ENCODE results near the gene ATOH8.

Gene ATOH8

DNA sequence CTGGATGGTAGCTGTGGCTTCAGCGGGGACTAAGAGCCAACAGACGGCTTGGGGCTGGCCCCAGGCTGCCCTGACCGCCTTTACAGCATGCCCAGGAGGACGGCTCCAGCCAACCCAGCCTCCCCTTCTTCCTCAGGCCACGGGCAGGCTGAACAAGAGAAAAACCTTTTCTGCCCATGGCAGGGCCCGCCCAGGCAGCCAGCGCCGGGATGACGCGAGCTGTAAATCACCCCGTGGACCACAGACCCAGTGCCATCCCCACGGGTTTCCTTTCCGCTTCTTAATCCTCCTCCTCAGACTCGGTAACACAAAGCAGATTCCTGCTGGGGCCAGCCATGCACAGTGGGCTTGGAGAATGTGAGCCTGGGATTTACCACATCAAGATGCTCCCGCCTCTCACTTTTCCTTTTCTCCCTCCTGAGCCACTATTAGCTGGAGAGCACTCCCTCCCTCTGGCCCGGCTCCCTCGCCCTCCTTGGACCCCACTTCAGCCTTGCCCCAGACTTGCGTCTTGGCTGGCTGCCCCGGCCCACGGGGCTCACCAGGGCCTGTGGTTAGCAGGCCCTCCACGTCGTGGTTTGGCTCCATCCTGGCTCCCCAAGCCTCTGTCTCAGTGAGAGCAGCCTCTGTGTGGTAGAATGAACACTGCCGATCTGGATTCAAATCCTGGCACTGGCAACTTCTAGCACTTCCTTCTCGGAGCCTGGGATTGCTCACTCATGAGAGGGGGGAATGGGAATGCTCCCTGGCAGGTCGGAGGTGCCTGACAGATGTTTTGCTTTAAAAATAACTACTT is 31.4 kb downstream of the ATOH8 start:
- no peak for DNase-seq (ENCODE audit: low read depth in 3 of 3, low spot score in 1 of 3)

DNA sequence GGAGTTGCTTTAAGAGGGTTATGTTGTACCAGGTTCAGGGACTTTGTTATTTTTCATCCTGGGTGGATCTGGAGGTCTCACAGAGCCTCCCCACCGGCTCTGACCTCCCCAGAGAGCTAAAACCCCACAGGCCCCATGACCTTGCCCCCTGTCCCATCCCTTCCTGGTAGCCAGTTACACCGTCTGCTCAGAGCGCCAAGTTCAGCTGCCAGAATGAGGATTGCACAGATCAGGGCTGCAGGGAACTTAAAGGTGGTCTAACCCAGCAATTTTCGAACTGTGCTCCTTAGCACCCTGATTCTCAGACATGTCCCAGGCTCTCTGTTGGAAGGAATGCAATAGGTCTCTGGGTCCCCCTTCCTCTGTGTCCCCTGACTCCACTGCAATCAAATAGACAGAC is 32.1 kb downstream of the ATOH8 start:
- DNase-seq (ENCODE audit: low read depth in 3 of 3, low spot score in 1 of 3), result no peak

DNA sequence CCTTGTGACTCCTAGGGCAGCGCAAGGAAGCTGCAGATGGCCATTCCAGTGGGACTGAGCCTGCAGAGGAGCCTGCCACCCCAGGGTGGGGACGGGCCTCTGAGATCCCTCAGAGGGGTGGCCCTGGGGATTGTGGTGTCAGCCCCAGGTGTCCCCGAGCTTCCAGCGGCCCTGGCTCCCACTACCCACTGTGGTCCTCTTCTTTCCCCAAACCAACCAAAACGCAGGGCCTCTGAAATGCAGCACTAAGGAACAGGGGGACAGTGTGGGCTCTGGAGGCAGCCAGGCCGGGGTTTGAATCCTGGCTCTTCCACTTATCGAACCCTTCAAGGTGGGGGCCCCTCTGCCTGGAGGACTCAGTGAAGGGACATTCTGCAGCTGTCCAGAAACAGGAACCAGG is 32.7 kb downstream of the ATOH8 start:
- no peak for DNase-seq (ENCODE audit: low read depth in 3 of 3, low spot score in 1 of 3)

DNA sequence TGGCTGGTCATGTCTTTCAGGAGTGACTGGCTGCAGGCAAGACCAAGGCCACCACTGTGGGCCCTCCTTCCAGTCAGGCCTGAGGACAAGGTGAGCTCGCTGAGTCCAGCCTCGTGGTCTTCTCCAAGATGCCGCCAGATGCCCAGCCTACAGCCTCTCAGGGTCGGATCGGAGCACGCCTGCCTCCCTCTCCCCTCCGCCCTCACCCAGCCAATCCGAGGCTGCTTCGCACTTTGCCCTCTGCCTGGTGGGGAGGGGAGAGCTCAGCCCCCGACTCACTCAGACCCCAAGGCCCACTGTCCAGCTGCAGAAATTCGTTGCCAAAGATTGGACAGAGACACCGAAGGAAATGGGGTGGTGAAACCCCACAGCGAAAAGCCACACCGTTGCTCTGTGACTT is 33.1 kb downstream of the ATOH8 start:
- no peak for DNase-seq (ENCODE audit: low read depth in 3 of 3, low spot score in 1 of 3)

DNA sequence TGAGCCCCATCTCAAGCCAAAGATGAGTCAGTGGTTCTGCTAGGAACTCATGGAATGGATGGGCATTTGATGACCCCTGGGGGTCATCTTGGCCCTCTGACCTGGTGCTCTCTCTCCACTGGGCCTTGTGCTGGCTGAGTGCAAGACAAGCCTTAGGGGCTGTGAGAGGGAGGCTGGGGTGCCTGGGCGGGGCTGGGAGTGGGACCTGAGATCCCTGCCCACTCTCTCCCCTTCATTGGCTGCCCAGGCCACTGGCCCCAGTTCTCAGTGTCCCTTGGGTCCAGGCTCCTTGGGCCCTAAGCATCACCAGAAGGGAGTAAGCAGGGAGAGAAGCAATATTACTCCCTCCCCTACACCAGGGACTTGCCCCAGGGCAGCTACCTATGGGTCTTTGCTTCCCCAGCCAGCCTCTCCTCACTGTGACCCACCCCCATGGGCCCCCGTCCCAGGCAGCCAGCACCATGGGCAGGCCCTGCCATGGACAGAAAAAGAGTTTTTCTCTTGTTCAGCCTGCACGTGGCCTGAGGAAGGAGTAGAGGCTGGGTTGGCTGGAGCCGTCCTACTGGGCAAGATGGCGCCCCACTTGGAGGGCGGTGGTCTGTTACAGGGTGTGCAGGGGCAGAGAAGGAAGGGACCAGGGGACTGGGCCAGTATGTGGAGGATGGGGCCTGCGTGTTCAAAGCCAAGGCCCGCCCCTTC is 33.6 kb downstream of the ATOH8 start:
- no peak for DNase-seq (ENCODE audit: low read depth in 3 of 3, low spot score in 1 of 3)

DNA sequence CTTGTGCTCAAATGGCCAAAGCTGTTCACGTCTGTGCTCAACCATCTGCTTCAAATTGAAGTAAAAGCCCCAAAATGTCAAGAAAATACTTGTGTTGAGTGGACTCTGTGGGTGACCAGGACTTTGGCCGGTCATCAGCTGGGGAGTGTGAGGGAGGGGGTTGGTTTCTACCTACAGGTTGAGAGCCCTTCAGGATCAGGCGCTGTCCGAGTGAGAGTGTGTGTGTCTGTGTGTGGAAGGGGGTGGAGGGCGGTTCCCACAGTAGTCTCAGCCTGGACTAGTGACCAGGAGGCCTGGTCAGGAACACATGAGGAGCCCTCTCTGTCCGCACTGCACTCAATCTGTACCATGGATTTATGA is 34.2 kb downstream of the ATOH8 start:
- DNase-seq (ENCODE audit: low read depth in 3 of 3, low spot score in 1 of 3), result no peak

DNA sequence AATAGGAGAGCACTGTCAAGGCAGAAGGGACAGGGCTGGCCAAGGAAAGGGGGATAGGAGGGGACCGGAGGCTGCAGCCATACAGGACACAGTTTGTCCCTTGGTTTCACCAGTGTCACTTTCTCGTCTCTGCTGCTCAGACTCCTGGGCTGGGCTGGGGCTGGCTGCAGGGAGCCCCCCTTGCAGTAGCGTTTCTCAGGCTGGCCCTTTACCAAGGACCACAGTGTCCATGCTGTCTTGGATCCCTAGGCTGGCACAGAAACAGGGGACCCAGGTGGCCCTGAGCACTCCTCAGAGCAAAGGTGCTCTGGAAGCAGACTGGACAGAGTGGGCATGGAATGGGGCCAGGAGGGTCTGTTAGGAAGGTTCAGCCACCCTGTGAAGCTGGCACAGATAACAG is 34.8 kb downstream of the ATOH8 start:
- DNase-seq (ENCODE audit: low read depth in 3 of 3, low spot score in 1 of 3), result no peak

DNA sequence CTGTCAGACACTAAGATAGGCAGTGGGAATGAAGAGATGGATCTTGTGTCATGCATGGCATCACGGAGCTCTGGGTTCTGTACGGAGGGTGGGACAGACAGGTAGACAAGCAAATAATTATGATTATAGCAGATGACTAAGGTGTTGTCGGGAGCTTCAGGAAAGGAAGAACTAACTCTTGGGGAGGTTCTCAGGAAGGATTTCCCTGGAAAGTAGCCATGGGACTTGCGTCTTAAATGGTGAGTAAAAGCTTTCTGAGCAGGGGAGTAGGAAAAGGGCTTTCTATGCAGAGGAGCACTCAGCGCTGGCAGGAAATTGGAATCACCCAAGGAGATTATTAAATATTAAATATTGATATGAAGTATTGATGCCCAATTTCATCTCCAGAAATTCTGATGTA is 35.5 kb downstream of the ATOH8 start:
- no peak for DNase-seq (ENCODE audit: low read depth in 3 of 3, low spot score in 1 of 3)

DNA sequence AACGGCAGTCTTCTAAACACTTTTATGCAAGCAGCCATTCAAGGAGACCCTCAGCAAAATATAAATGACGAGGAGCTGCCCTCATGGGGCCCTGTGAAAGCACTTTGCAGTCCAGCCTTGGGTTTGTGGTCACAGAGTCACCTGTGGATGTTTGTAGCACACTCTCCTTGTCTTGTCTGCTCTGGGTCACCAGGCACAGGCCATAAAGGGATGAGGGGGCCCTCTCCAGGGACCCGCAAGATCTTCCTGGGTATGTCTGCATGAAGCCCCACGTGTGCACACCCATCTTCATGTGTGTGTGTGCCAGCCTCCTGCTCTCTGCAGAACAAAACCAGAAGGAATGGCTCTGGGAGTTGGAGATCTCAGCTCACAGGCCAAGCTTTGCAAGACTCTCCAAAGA is 36.2 kb downstream of the ATOH8 start:
- DNase-seq (ENCODE audit: low read depth in 3 of 3, low spot score in 1 of 3), result no peak

DNA sequence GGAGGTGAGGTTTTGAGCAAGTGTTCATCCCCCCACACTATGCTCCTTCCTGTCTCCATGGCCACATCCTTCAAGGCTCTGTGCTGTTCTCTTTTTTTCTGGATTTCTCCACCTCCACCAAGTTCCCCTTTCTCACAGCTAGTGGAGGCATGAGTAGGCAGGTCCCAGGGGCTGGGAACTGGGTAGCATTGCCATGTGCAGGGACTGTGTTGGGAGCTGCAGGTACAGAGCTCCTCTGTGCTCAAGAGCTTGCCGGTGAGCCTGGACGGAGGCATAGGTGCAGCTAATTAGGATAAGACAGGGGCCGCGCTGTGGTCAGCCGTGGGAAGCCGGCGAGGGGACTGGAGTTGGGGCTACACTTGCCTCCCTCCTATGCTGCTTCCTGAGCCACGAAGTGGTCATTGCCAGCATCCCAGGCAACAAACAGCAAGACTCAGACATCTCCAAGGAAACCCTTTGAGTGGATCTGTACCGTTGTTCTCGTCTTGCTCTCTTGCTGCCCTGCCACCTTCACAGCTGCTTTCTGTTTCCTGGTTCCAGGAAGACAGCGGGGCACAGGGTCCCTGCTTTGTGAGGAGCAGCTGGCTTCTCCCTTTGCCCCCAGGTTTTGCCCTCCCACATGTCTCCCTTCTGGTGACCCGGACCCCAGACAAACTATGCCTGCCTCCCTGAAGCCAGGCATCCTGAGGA is 36.9 kb downstream of the ATOH8 start:
- DNase-seq (ENCODE audit: low read depth in 3 of 3, low spot score in 1 of 3), result no peak

DNA sequence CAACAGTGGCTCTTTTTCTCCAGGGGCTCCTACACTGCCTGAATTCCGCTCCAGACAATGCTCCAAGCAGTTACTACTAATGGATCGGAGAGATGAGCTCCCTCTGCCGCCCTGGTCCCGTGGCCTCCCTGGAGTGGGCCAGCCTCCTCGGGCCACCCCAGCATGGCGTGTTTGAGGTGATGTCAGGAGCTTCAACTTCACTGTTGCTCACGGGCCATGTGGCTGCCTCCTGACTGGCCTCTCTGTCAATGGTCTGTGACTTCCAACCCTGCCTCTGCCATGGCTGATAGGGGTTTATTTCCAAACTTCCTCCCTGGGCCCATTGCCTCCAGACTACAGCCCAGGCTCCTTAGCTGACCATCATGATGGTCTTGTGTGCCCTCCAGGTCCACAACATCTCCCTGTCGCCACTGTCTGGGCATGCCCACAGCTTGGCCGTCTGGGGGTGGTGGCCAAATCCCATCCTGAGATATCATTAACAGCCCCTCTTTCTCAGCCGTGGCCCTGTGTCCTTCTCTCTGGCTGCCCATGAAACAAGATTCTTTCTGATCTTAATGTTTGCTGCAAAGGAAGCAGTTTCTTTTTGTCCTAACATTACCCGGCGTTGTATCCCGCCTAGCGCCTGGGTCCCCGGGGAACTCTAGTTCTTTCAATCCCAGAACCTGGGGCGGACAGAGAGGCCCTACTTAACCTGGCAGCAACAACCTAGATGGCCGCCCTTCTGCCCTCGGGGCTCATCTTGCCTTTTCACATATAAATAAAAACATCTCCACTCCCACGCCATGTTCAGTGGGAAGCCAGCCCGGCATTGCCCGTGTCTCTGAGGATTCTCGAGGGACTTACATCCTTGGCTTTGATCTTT is 38.1 kb downstream of the ATOH8 start:
- no peak for DNase-seq (ENCODE audit: low read depth in 3 of 3, low spot score in 1 of 3)

DNA sequence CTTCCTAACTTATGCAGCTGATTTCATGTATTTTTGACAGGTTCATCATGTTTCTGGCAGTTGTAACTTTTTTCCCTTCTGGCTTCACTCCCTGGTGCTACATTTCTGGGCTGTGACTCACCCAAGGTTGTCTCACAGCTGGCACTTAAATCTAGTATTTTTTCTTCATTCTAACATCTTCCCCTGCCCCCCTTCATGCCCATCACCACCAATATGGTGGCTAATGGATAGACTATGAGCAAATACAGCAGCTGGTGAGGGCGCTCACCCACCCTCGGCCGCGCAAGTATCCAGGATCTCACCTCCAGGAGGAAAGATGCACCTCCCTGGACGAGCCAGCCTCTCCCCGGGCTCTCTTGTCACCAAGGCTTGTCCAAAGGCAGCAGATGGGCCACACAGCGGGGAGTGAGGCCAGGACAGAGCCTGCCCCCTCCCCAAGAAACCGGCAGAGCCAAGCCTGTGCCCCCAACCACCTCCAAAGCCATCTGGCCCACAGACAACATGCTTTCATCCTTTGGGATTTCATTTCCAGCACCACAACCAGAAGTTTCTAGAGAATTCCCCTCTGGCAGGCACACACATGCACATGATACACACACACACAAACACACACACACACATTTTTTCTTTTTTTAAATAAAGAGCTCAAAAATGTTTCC is 39.1 kb downstream of the ATOH8 start:
- DNase-seq (ENCODE audit: low read depth in 3 of 3, low spot score in 1 of 3), result no peak

DNA sequence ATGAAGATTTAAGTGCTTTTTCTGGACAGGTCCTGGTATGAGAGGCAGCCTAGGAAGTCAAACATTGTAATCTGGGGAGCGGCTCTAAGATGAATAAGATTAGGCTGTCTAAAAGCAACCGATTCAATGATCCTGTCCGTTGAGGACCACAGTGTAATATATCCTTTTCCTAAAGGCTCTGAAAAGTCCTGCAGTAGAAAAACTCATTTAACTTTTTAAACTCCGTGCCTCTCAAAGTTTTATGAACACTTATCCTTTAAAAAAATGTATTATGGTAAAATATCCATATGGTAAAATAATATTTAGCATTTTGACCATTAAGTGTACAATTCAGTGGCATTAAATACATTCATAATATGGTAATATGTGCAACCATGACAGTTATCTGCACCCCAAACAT is 39.8 kb downstream of the ATOH8 start:
- DNase-seq (ENCODE audit: low read depth in 3 of 3, low spot score in 1 of 3), result no peak

DNA sequence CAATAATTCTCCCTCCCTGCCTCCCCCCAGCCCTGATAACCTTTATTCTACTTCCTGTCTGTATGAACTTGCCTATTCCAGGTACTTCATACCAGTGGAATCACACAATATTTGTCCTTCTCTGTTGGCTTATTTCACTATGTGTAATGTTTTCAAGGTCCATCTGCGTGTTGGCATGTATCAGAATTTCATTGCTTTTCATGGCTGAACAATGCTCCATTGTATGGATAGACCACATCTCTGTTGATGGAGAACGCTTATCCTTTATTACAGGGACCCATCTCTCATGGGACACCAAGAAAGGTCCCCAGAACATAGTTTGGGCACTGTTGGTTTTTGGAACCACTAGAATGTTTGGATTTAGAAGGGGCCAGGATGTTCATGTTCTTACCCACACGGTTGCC is 40.2 kb downstream of the ATOH8 start:
- no peak for DNase-seq (ENCODE audit: low read depth in 3 of 3, low spot score in 1 of 3)

DNA sequence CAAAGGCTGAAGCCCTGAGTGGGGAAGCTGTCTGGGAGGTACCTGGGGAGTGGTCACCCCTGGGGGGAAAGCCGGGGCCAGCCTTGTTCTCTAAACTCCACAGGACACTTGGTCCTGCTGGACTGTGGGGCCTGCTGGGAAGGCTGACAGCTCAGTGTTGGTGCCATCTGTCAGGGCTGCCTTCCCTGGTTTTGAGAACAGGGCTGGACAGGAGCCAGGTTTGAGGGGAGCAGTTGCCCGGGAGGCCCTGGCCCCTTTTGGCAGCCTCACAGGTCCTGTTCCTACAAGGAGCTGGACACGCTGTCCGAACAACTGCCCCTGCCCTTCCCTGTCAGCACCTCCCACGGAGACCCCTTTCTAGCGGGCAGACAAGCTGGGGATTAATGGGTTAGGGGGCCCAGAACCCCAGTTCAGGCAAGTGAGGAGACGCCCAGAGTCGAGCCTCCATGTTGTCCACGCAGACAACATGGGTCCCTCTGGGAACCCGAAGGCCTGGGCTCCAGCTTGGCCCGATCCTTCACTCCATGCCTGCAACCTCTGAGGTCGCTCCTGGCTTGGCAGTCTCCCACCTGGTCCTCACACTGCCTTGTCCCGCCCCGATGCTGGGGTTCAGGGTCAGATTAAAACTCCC is 40.8 kb downstream of the ATOH8 start:
- DNase-seq (ENCODE audit: low read depth in 3 of 3, low spot score in 1 of 3), result no peak

DNA sequence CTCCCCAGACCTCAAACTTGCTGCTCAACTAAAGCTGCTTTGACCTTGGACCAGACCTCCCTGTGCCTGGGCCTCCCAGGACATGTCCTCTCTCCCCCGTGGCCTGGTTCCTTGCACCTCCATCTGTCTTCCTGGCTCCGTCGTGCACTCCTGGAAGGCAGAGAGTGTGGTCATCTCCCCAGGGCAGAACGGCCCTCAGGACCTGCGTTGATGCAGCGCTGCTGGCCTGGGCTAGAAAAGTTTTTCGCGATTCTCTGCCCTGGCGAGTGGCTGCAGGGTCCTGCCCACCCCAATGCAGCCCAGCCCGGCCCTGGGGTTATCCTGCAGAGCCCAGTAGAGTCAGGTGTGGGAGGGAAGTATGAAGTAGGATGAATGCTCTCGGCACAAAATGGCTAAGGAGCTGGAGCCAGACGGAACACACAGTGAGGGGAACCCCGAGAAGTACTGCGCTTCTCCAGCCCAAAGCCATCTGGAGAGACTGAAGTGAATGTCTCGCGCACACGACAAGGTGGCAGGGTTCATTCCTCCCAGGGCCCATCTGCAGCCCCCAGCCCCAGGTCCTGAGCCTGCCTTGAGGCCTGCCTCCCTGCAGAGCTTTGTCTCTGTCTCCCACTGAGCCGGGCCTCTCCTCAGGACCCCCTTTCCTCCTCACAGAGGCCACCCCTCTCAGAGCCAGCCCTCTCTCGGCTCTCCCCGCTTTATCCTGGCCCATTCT is 41.7 kb downstream of the ATOH8 start:
- no peak for DNase-seq (ENCODE audit: low read depth in 3 of 3, low spot score in 1 of 3)

DNA sequence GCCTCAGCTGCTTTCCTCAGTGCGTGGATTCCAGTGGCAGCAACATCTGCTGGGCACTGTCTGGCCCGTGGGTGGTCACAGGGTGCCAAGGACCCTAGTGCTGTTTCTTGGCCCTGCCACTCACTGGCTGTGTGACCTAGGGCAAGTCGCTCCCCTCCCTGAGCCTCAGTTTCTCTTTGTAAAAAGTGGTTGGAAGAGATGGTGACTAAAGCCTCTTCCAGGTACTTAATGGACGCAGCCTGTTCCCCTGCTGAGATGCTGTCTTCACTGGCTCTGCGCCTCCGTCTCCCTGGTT is 42.2 kb downstream of the ATOH8 start:
- no peak for DNase-seq (ENCODE audit: low read depth in 3 of 3, low spot score in 1 of 3)

DNA sequence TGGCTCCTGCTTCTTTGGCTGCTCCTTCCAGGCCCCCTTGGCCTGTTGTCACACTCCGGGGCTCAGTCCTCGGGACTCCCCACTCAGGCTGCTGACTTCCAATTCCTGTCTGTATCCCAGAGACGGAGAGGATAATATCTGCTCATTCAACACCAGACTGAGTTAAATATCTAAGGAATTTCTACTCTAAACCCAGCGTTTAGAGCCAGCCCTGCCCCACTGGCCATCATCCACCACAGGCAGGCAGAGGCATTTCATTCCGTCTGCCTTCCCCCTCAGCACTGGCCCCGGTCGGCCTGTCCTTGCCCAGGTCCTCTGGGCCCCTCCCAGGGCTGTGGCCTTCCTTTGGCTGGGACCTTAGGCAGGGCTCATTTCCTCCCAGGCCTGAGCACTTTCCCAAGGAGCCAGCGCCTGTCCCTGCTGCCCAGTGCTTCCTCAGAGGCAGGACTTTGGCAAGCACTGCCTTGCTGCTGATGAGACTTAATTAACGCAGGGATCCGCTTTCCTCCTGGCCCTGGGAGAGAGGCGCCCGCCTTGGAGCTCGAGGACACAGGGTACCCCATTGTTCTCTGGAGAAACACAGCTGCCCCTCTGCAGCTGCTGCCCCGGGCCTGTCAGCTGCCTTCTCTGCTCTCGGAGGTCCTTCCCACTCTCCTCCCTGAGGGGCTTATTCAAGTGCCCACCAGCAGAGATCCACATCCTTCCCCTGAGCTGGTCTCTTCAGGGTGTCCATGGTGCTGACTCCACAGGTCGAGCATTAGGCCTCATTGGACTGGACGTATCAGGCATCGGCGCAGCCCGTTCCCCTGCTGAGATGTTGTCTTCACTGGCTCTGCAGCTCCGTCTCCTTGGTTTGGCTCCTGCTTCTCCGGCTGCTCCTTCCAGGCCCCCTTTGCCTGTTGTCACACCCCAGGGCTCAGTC is 42.8 kb downstream of the ATOH8 start:
- no peak for DNase-seq (ENCODE audit: low read depth in 3 of 3, low spot score in 1 of 3)

DNA sequence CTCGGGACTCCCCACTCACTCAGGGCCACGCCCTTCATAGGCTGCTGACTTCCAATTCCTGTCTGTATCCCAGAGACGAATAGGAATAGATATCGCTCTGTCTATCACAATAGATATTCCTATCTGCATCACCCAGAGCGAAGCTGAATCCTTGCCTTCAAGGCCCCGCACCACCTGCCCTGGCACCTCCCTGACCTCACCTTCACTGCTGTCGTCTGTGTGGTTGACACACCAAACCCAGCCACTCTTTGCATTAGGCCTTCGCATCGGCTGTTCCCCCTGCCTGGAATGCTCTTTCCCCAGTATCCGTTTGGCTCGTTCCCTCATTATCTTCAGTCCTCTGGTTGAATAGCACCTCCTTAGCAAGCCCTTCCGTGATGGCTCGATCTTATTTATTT is 43.5 kb downstream of the ATOH8 start:
- no peak for DNase-seq (ENCODE audit: low read depth in 3 of 3, low spot score in 1 of 3)

Data from stimulated activated CD4-positive, alpha-beta T cell treated with anti-CD3 and anti-CD28 coated beads, TNF-alpha, amount 100 ng/mL, for 1 hour (primary cell).